ENCODE measurements around the gene EHHADH. TPM values are rescaled to one million over a fixed set of nuclear protein-coding genes. Genes with fewer than 3 reads are reported as not detected.
"Not testable (repeated sequence)": the region's sequence is repeated elsewhere in the genome, so short reads cannot be mapped to it uniquely, and the experiment has no call there.

Gene EHHADH
- total and polyA plus RNA-seq, 2 experiments from 2014 or later, result 2.7 to 3.1 TPM

GRCh38 chr3:185250653-185251052, 3.2 kb downstream of the EHHADH start:
- TF ChIP-seq EZH2 (IDR thresholded peaks at IDR 0.05; ENCODE audit: insufficient read depth, poor library complexity, severe bottlenecking) (no peak), EZH2phosphoT487 (IDR thresholded peaks at IDR 0.05; ENCODE audit: insufficient read depth, low read depth) (no peak)
- no peak overlapping the region for H3K27ac ChIP-seq
- H3K27me3 ChIP-seq (replicated peaks; ENCODE audit: insufficient read depth), result no peaks in the 10 kb centered on the region
- no peak overlapping the region for H3K9ac ChIP-seq
- no peaks in the 10 kb centered on the region for H3K9me2 ChIP-seq (ENCODE audit: insufficient read depth)
- no peak overlapping the region for H2AFZ ChIP-seq
- no peaks in the 10 kb centered on the region for H3K36me3 ChIP-seq (ENCODE audit: low read depth)
- no peaks in the 10 kb centered on the region for H4K20me1 ChIP-seq (ENCODE audit: insufficient read depth)
- H3K4me1 ChIP-seq (ENCODE audit: insufficient read depth), result peaks cover 5% of the 10 kb centered on the region; the same call in 1 of the 2 replicates
- no peaks in the 10 kb centered on the region for H3F3A ChIP-seq (ENCODE audit: insufficient read depth)
- H3K9me3 ChIP-seq (ENCODE audit: low read depth), result no peaks in the 10 kb centered on the region
- no peaks in the 10 kb centered on the region for H3K79me2 ChIP-seq (ENCODE audit: insufficient read depth)
- no peak for DNase-seq
- H3K4me3 ChIP-seq, result no peak overlapping the region
- no peak overlapping the region for H3K4me2 ChIP-seq (ENCODE audit: unreplicated experiment)
- in situ Hi-C loops (cut with MboI), result no loop called here
- 0% methylated on average over 1 of the region's 1 CpG for WGBS, 2 experiments (ENCODE audit: low coverage in 1 of 2, low lambda C conversion rate in 2 of 2, missing lambda C conversion rate in 2 of 2)

DNA sequence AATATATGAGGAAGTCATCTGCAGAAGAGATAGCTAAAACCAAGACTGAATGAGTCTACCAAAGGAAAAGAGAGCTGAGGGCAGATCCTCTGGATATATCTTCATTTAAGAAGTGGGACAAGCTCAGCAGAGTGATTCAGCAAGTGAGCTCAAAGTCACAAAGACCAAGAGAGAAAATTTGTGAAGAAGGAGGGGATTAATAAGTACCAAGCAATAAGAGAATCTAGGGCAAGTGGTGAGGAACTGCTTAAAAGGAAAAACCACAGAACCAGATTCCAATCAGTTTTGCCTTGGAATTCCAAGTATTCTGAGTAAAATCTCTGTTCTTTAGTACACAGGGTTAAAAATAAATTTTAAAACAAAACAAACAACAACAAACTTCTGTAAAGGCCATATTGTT, 3.6 kb downstream of the EHHADH start:
- no peak overlapping the region for H3K27ac ChIP-seq
- no peak overlapping the region for H3K4me3 ChIP-seq
- H4K20me1 ChIP-seq (ENCODE audit: insufficient read depth), result no peaks in the 10 kb centered on the region
- no peaks in the 10 kb centered on the region for H3K27me3 ChIP-seq (replicated peaks; ENCODE audit: insufficient read depth)
- H3K9me2 ChIP-seq (ENCODE audit: insufficient read depth), result no peaks in the 10 kb centered on the region
- H3K4me1 ChIP-seq (ENCODE audit: insufficient read depth), result peaks cover 5% of the 10 kb centered on the region; the same call in 1 of the 2 replicates
- TF ChIP-seq EZH2phosphoT487 (IDR thresholded peaks at IDR 0.05; ENCODE audit: insufficient read depth, low read depth) (no peak), EZH2 (IDR thresholded peaks at IDR 0.05; ENCODE audit: insufficient read depth, poor library complexity, severe bottlenecking) (no peak)
- DNase-seq, result no peak
- no peak overlapping the region for H3K4me2 ChIP-seq (ENCODE audit: unreplicated experiment)
- no peaks in the 10 kb centered on the region for H3K9me3 ChIP-seq (ENCODE audit: low read depth)
- H2AFZ ChIP-seq, result no peak overlapping the region
- in situ Hi-C loops (cut with MboI), result no loop called here
- H3F3A ChIP-seq (ENCODE audit: insufficient read depth), result no peaks in the 10 kb centered on the region
- no peak overlapping the region for H3K9ac ChIP-seq
- no peaks in the 10 kb centered on the region for H3K36me3 ChIP-seq (ENCODE audit: low read depth)
- H3K79me2 ChIP-seq (ENCODE audit: insufficient read depth), result no peaks in the 10 kb centered on the region

GRCh38 chr3:185242642-185243041, 11.2 kb downstream of the EHHADH start:
- Histone ChIP-seq H3K79me2 (ENCODE audit: insufficient read depth) (no peaks in the 10 kb centered on the region), H3K4me3 (no peak overlapping the region), H3K4me1 (ENCODE audit: insufficient read depth) (no peaks in the 10 kb centered on the region), H3K27me3 (replicated peaks; ENCODE audit: insufficient read depth) (no peaks in the 10 kb centered on the region), H3K27ac (no peak overlapping the region), H3K36me3 (ENCODE audit: low read depth) (no peaks in the 10 kb centered on the region), H4K20me1 (ENCODE audit: insufficient read depth) (no peaks in the 10 kb centered on the region), H3F3A (ENCODE audit: insufficient read depth) (no peaks in the 10 kb centered on the region), H2AFZ (no peak overlapping the region), H3K9me2 (ENCODE audit: insufficient read depth) (no peaks in the 10 kb centered on the region), H3K9ac (no peak overlapping the region), H3K4me2 (ENCODE audit: unreplicated experiment) (no peak overlapping the region), H3K9me3 (ENCODE audit: low read depth) (no peaks in the 10 kb centered on the region)
- in situ Hi-C loops (cut with MboI), result no loop called here
- no peak for DNase-seq
- 64 to 66% methylated on average over 3 of the region's 3 CpGs for WGBS, 2 experiments (ENCODE audit: low coverage in 1 of 2, low lambda C conversion rate in 2 of 2, missing lambda C conversion rate in 2 of 2)
- TF ChIP-seq EZH2 (IDR thresholded peaks at IDR 0.05; ENCODE audit: insufficient read depth, poor library complexity, severe bottlenecking) (no peak), EZH2phosphoT487 (IDR thresholded peaks at IDR 0.05; ENCODE audit: insufficient read depth, low read depth) (no peak)

- DNase-seq, result no peak
- Histone ChIP-seq H3K27me3 (replicated peaks; ENCODE audit: insufficient read depth) (no peaks in the 10 kb centered on the region), H3K4me3 (no peak overlapping the region), H3K9me3 (ENCODE audit: low read depth) (peaks cover 7% of the 10 kb centered on the region), H2AFZ (no peak overlapping the region), H3K4me1 (ENCODE audit: insufficient read depth) (no peaks in the 10 kb centered on the region), H3K9me2 (ENCODE audit: insufficient read depth) (no peaks in the 10 kb centered on the region), H3F3A (ENCODE audit: insufficient read depth) (no peaks in the 10 kb centered on the region), H3K27ac (no peak overlapping the region), H3K4me2 (ENCODE audit: unreplicated experiment) (no peak overlapping the region), H3K79me2 (ENCODE audit: insufficient read depth) (no peaks in the 10 kb centered on the region), H3K9ac (no peak overlapping the region), H3K36me3 (ENCODE audit: low read depth) (peaks cover 6% of the 10 kb centered on the region; the same call in 1 of the 2 replicates), H4K20me1 (ENCODE audit: insufficient read depth) (no peaks in the 10 kb centered on the region)
- in situ Hi-C loops (cut with MboI), result no loop called here
- TF ChIP-seq EZH2phosphoT487 (IDR thresholded peaks at IDR 0.05; ENCODE audit: insufficient read depth, low read depth) (no peak), EZH2 (IDR thresholded peaks at IDR 0.05; ENCODE audit: insufficient read depth, poor library complexity, severe bottlenecking) (no peak)
Observed at GRCh38 chr3:185236969-185237368, 16.9 kb downstream of the EHHADH start.

GRCh38 chr3:185233328-185233727, 20.5 kb downstream of the EHHADH start:
- Histone ChIP-seq H3K9ac (no peak overlapping the region), H3K4me2 (ENCODE audit: unreplicated experiment) (no peak overlapping the region), H3K4me1 (ENCODE audit: insufficient read depth) (no peaks in the 10 kb centered on the region), H3K9me2 (ENCODE audit: insufficient read depth) (no peaks in the 10 kb centered on the region), H3K36me3 (ENCODE audit: low read depth) (peaks cover 6% of the 10 kb centered on the region; the same call in 1 of the 2 replicates), H4K20me1 (ENCODE audit: insufficient read depth) (no peaks in the 10 kb centered on the region), H3K4me3 (no peak overlapping the region), H3K27me3 (replicated peaks; ENCODE audit: insufficient read depth) (no peaks in the 10 kb centered on the region), H2AFZ (no peak overlapping the region), H3F3A (ENCODE audit: insufficient read depth) (no peaks in the 10 kb centered on the region), H3K79me2 (ENCODE audit: insufficient read depth) (no peaks in the 10 kb centered on the region), H3K27ac (no peak overlapping the region), H3K9me3 (ENCODE audit: low read depth) (peaks cover 7% of the 10 kb centered on the region)
- in situ Hi-C loops (cut with MboI), result no loop called here
- TF ChIP-seq EZH2phosphoT487 (IDR thresholded peaks at IDR 0.05; ENCODE audit: insufficient read depth, low read depth) (no peak), EZH2 (IDR thresholded peaks at IDR 0.05; ENCODE audit: insufficient read depth, poor library complexity, severe bottlenecking) (no peak)
- 70 to 82% methylated on average over 2 of the region's 2 CpGs for WGBS, 2 experiments (ENCODE audit: low coverage in 1 of 2, low lambda C conversion rate in 2 of 2, missing lambda C conversion rate in 2 of 2)
- no peak for DNase-seq

DNA sequence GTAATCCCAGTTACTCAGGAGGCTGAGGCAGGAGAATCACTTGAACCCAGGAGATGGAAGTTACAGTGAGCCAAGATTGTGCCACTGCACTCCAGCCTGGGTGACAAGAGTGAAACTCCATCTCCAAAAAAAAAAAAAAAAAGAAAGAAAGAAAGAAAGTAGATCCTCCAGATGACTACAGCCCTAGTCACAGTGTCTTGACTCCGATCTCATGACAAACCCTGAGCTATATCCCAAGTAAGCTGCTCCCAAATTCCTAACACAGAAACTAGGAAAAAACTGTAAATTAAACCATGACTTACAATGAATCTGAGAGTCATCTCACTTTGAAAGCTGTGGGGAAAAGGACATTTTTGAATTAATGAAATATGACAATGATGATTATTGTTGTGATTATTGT, 27.3 kb downstream of the EHHADH start:
- H3K4me2 ChIP-seq (ENCODE audit: unreplicated experiment); in situ Hi-C loops (cut with MboI); H3K36me3 ChIP-seq (ENCODE audit: low read depth); H3K27me3 ChIP-seq (replicated peaks; ENCODE audit: insufficient read depth); H3K4me3 ChIP-seq; H3K9me3 ChIP-seq (ENCODE audit: low read depth); H3K9ac ChIP-seq; H2AFZ ChIP-seq; H3K9me2 ChIP-seq (ENCODE audit: insufficient read depth); H4K20me1 ChIP-seq (ENCODE audit: insufficient read depth); H3K79me2 ChIP-seq (ENCODE audit: insufficient read depth): not testable (repeated sequence)
- peaks cover 24% of the 10 kb centered on the region for H3F3A ChIP-seq (ENCODE audit: insufficient read depth)
- H3K27ac ChIP-seq, result peak overlapping the region; percentile 58
- H3K4me1 ChIP-seq (ENCODE audit: insufficient read depth), result peaks cover 25% of the 10 kb centered on the region
- DNase-seq, result peak; percentile 51
- WGBS, 2 experiments (ENCODE audit: low coverage in 1 of 2, low lambda C conversion rate in 2 of 2, missing lambda C conversion rate in 2 of 2), result 28 to 35% methylated on average over 1 of the region's 1 CpG

Data from GM23248 (cell line).